OCI-LY1 (cell line): ENCODE data around the gene JAKMIP3.

ENCODE experiments used
- H2AFZ ChIP-seq: fragments of 200-600 bp; sonication (generic), shearing (Covaris generic); 2 replicates; pipeline ENCODE4 v1.6.0; 2014; ENCODE audit warnings: antibody characterized with exemption, mild to moderate bottlenecking, low read length
- H3F3A ChIP-seq: fragments of 200-600 bp; sonication (generic), shearing (Covaris generic); 2 replicates; pipeline ENCODE4 v1.6.0; 2014; ENCODE audit warnings: mild to moderate bottlenecking, antibody characterized with exemption, low read length, moderate library complexity; ENCODE audit not compliant: insufficient read depth
- H3K27ac ChIP-seq: fragments of 200-600 bp; sonication (generic); 2 replicates; pipeline ENCODE4 v1.5.1; 2014; ENCODE audit warnings: low read length, mixed run types, mild to moderate bottlenecking, low read depth; ENCODE audit not compliant: poor library complexity, severe bottlenecking
- H3K27me3 ChIP-seq: fragments of 200-600 bp; sonication (generic); 2 replicates; pipeline ENCODE4 v1.6.0; 2014; ENCODE audit warnings: antibody characterized with exemption, mild to moderate bottlenecking, low read length, moderate library complexity; ENCODE audit not compliant: insufficient read depth
- H3K36me3 ChIP-seq: fragments of 200-600 bp; sonication (generic); 2 replicates; pipeline ENCODE4 v1.6.1; 2014; ENCODE audit warnings: mild to moderate bottlenecking, antibody characterized with exemption, low read length, moderate library complexity, mixed read lengths; ENCODE audit not compliant: insufficient read depth
- H3K4me1 ChIP-seq: fragments of 200-600 bp; sonication (generic); 2 replicates; pipeline ENCODE4 v1.5.1; 2014; ENCODE audit warnings: mild to moderate bottlenecking, low read length, moderate library complexity; ENCODE audit not compliant: insufficient read depth, severe bottlenecking
- H3K4me2 ChIP-seq: fragments of 200-600 bp; sonication (generic), shearing (Covaris generic); 2 replicates; pipeline ENCODE4 v1.6.1; 2014; ENCODE audit warnings: low read length
- H3K4me3 ChIP-seq: fragments of 200-600 bp; sonication (generic); 2 replicates; pipeline ENCODE4 v1.5.1; 2014; ENCODE audit warnings: low read length, low read depth, mild to moderate bottlenecking, mixed read lengths; ENCODE audit not compliant: poor library complexity, severe bottlenecking
- H3K79me2 ChIP-seq: fragments of 200-600 bp; shearing (Covaris generic); 2 replicates; pipeline ENCODE4 v1.6.1; 2016; ENCODE audit warnings: mixed run types, low read length, mixed read lengths; ENCODE audit not compliant: insufficient read depth
- H3K9ac ChIP-seq: fragments of 200-600 bp; sonication (generic), shearing (Covaris generic); 2 replicates; pipeline ENCODE4 v1.6.1; 2014; ENCODE audit warnings: mild to moderate bottlenecking, low read length, mixed read lengths
- H3K9me2 ChIP-seq: fragments of 200-600 bp; sonication (generic), shearing (Covaris generic); 2 replicates; pipeline ENCODE4 v1.6.1; 2014; ENCODE audit warnings: low read depth, mild to moderate bottlenecking, low read length, mixed read lengths
- H3K9me3 ChIP-seq: fragments of 200-600 bp; shearing (Covaris generic); 2 replicates; pipeline ENCODE4 v1.6.1; 2014; ENCODE audit warnings: low read length, mixed read lengths
- H4K20me1 ChIP-seq: fragments of 200-600 bp; sonication (generic), shearing (Covaris generic); 2 replicates; pipeline ENCODE4 v1.6.0; 2016; ENCODE audit warnings: mild to moderate bottlenecking, low read length; ENCODE audit not compliant: insufficient read depth
- EZH2 ChIP-seq: fragments of 200-600 bp; sonication (generic), shearing (Covaris generic); IDR thresholded peaks from 2 replicates; pipeline ENCODE4 v1.8.0; 2017; ENCODE audit warnings: borderline replicate concordance, mixed run types, mild to moderate bottlenecking, antibody characterized with exemption, low read length, moderate library complexity, mixed read lengths
- TF ChIP-seq, protein P1 (sequence below): fragments of 200-600 bp; sonication (generic), shearing (Covaris generic); IDR thresholded peaks from 2 replicates; pipeline ENCODE4 v1.5.1; 2017; ENCODE audit warnings: mild to moderate bottlenecking, antibody characterized with exemption, low read length, moderate library complexity, mixed read lengths

Gene JAKMIP3

GRCh38 chr10:132069849-132070182 lies 4.1 kb downstream of the JAKMIP3 start:
- H3K4me2 ChIP-seq, result no peak overlapping the region
- H3K27me3 ChIP-seq, result no peaks in the 10 kb centered on the region
- no peak overlapping the region for H2AFZ ChIP-seq
- H3K36me3 ChIP-seq, result no peaks in the 10 kb centered on the region
- H3K4me1 ChIP-seq, result no peaks in the 10 kb centered on the region
- H3K4me3 ChIP-seq, result no peak overlapping the region
- no peak for TF ChIP-seq EZH2
- TF ChIP-seq, protein P1, sequence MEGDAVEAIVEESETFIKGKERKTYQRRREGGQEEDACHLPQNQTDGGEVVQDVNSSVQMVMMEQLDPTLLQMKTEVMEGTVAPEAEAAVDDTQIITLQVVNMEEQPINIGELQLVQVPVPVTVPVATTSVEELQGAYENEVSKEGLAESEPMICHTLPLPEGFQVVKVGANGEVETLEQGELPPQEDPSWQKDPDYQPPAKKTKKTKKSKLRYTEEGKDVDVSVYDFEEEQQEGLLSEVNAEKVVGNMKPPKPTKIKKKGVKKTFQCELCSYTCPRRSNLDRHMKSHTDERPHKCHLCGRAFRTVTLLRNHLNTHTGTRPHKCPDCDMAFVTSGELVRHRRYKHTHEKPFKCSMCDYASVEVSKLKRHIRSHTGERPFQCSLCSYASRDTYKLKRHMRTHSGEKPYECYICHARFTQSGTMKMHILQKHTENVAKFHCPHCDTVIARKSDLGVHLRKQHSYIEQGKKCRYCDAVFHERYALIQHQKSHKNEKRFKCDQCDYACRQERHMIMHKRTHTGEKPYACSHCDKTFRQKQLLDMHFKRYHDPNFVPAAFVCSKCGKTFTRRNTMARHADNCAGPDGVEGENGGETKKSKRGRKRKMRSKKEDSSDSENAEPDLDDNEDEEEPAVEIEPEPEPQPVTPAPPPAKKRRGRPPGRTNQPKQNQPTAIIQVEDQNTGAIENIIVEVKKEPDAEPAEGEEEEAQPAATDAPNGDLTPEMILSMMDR, result no peak
- H3F3A ChIP-seq, result no peaks in the 10 kb centered on the region
- H3K9ac ChIP-seq, result no peak overlapping the region
- no peak overlapping the region for H3K27ac ChIP-seq
- H3K9me3 ChIP-seq, result no peaks in the 10 kb centered on the region
- no peaks in the 10 kb centered on the region for H3K79me2 ChIP-seq
- H3K9me2 ChIP-seq, result no peaks in the 10 kb centered on the region
- no peaks in the 10 kb centered on the region for H4K20me1 ChIP-seq

- Histone ChIP-seq H3K36me3 (no peaks in the 10 kb centered on the region), H3K9ac (no peak overlapping the region), H3K27me3 (no peaks in the 10 kb centered on the region), H3K79me2 (no peaks in the 10 kb centered on the region), H3K4me1 (no peaks in the 10 kb centered on the region), H3K4me2 (no peak overlapping the region), H3K9me2 (no peaks in the 10 kb centered on the region), H2AFZ (no peak overlapping the region), H3F3A (no peaks in the 10 kb centered on the region), H4K20me1 (no peaks in the 10 kb centered on the region), H3K4me3 (no peak overlapping the region), H3K9me3 (no peaks in the 10 kb centered on the region), H3K27ac (no peak overlapping the region)
- TF ChIP-seq, protein P1, result no peak
- TF ChIP-seq EZH2, result no peak
Observed at GRCh38 chr10:132070724-132071123, 5.0 kb downstream of the JAKMIP3 start.

DNA sequence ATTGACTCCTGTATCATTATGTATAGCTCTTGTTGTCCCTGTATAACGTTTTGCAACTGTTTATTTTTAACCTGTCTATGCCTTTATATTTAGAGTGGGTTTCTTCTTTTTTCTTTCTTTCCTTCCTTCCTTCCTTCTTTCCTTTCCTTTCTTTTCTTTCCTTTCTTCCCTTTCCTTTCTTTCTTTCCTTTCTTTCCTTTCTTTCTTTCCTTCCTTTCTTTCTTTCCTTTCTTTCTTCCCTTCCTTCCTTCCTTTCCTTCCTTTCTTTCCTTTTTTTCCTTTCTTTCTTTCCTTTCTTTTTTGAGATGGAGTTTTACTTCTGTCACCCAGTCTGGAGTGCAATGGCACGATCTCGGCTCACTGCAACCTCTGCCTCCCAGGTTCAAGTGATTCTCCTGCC lies 5.9 kb downstream of the JAKMIP3 start:
- no peaks in the 10 kb centered on the region for H3F3A ChIP-seq
- H3K9me3 ChIP-seq, result no peaks in the 10 kb centered on the region
- H3K36me3 ChIP-seq, result no peaks in the 10 kb centered on the region
- no peaks in the 10 kb centered on the region; the same call in 1 of the 2 replicates for H3K27me3 ChIP-seq
- H3K9me2 ChIP-seq, result no peaks in the 10 kb centered on the region
- no peaks in the 10 kb centered on the region for H4K20me1 ChIP-seq
- H3K27ac ChIP-seq, result no peak overlapping the region
- TF ChIP-seq, protein P1, result no peak
- no peak for TF ChIP-seq EZH2
- H3K4me1 ChIP-seq, result no peaks in the 10 kb centered on the region
- H2AFZ ChIP-seq, result no peak overlapping the region
- H3K4me2 ChIP-seq, result no peak overlapping the region
- no peak overlapping the region for H3K9ac ChIP-seq
- no peaks in the 10 kb centered on the region for H3K79me2 ChIP-seq
- H3K4me3 ChIP-seq, result no peak overlapping the region
